ACC112 (cell line): ENCODE results near the gene PCGF5.

Source experiments
- H2AFZ ChIP-seq: fragments of 200-600 bp; sonication (generic); one replicate; pipeline ENCODE4 v1.6.0; 2017; ENCODE audit warnings: antibody characterized with exemption, low read length; ENCODE audit not compliant: unreplicated experiment
- H3K27ac ChIP-seq: fragments of 200-600 bp; sonication (generic); 2 replicates; pipeline ENCODE4 v1.5.1; 2014; ENCODE audit warnings: low read depth, mild to moderate bottlenecking, antibody characterized with exemption, low read length, moderate library complexity
- H3K27me3 ChIP-seq: fragments of 200-600 bp; sonication (generic); 2 replicates; pipeline ENCODE4 v1.6.1; 2014; ENCODE audit warnings: mild to moderate bottlenecking, antibody characterized with exemption, low read length, moderate library complexity, mixed read lengths; ENCODE audit not compliant: insufficient read depth
- H3K36me3 ChIP-seq: fragments of 200-600 bp; sonication (generic); 2 replicates; pipeline ENCODE4 v1.6.1; 2016; ENCODE audit warnings: mild to moderate bottlenecking, antibody characterized with exemption, low read length, moderate library complexity, mixed read lengths; ENCODE audit not compliant: insufficient read depth
- H3K4me1 ChIP-seq: fragments of 200-600 bp; sonication (generic); one replicate; pipeline ENCODE4 v1.6.1; 2016; ENCODE audit warnings: low read length, mixed read lengths; ENCODE audit not compliant: insufficient read depth, unreplicated experiment, control insufficient read depth
- H3K4me3 ChIP-seq: fragments of 200-600 bp; sonication (generic); 2 replicates; pipeline ENCODE4 v1.5.1; 2014; ENCODE audit warnings: mild to moderate bottlenecking, low read depth, low read length
- H3K79me2 ChIP-seq: fragments of 200-600 bp; sonication (generic); one replicate; pipeline ENCODE4 v1.6.0; 2016; ENCODE audit warnings: low read length; ENCODE audit not compliant: control insufficient read depth, unreplicated experiment, insufficient read depth

The PCGF5 gene

DNA sequence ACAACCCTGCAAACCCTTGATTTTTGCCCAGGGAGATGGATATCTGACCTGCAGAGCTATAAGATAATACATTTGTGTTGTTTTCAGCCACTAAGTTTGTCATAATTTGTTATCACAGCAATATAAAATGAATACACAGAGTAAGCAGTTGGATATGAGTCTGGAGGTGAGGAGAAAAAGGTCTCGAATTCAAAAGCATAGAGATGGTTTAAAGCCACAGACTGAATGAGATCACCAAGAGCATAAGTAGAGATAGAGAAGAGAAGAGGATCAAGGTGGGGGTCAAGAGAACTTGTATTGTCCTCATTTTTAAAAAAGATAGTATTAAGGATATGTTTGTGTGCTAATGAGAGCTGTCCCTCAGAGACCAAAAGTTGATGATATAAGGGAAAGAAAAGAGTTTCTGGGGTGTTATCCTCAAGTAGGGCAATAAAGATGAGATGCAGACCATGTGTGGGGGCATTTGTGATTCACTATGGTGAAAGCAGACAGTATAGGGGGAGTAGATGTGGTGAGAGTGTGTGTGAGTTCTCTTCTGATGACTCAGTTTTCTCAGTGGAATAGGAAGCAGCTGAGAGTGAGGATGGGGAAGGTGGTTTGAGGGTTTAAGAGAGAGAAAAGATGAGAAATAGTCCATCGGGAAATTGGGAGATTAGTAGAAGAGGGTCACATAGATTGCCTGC is 25.8 kb upstream of the PCGF5 start:
- Histone ChIP-seq H3K36me3 (no peaks in the 10 kb centered on the region; the same call in 1 of the 2 replicates), H3K4me1 (peaks cover 45% of the 10 kb centered on the region), H3K27ac (peak overlapping the region; percentile 22; the same call in 1 of the 2 replicates), H2AFZ (no peak overlapping the region), H3K27me3 (no peaks in the 10 kb centered on the region), H3K4me3 (no peak overlapping the region), H3K79me2 (peaks cover 41% of the 10 kb centered on the region)

DNA sequence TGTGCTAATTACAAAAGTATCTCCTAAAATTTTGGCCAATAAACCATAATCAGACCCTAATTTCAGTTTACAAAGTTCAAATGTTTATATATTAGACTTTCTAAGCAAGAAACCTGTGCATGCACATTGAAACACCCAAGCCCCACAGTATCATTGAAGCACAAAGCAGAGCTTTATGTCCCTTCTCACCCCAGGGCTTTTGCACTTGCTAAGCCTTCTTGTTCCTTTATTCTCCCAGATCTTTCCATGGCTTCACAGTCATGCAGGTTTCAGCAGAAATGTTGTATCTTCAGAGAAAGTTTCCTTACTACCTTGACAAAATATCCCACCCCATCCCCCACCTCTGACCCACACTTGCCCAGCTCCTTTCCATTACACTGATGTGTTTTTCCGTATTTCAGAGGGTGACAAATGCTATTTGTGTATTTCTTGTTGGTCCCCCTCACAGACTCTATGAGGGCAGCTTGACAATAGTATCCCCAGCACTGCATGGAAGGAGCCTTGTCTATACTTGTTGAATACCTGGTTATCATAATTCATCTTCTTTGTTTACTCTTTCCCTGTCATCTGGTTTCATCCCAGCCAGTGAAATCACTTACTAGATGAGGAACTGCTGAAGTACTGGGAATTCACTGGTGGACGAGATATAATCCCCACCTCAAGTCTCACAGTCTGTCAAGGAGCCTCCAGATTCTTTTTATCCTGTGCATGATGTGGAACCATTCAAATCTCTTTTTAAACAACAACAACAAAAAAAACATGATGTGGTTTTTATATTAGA is 24.0 kb upstream of the PCGF5 start:
- Histone ChIP-seq H2AFZ (no peak overlapping the region), H3K4me3 (no peak overlapping the region), H3K79me2 (peaks cover 49% of the 10 kb centered on the region), H3K36me3 (no peaks in the 10 kb centered on the region; the same call in 1 of the 2 replicates), H3K27ac (no peak overlapping the region), H3K4me1 (peaks cover 33% of the 10 kb centered on the region), H3K27me3 (no peaks in the 10 kb centered on the region)

DNA sequence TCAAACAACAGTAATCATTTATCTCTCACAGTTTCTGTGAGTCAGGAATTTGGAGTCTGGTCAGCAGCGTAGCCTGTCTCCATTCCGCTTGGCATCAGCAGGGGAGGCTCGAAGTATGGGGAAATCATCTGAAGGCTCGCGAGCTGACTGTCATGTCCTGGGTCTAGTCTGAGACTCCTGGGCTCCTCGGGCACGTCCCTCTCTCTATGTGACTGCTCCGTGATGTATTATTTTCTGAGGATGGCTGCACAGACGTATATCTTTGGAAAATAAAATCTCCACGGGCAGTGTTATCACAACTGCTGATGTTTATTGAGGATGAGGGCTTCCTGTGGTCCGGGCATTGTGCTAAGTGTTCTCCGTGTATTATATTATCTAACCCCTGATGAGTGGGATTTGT is 23.3 kb upstream of the PCGF5 start:
- Histone ChIP-seq H3K4me3 (no peak overlapping the region), H3K4me1 (peaks cover 37% of the 10 kb centered on the region), H2AFZ (no peak overlapping the region), H3K36me3 (no peaks in the 10 kb centered on the region; the same call in 1 of the 2 replicates), H3K79me2 (peaks cover 50% of the 10 kb centered on the region), H3K27ac (no peak overlapping the region), H3K27me3 (no peaks in the 10 kb centered on the region)

DNA sequence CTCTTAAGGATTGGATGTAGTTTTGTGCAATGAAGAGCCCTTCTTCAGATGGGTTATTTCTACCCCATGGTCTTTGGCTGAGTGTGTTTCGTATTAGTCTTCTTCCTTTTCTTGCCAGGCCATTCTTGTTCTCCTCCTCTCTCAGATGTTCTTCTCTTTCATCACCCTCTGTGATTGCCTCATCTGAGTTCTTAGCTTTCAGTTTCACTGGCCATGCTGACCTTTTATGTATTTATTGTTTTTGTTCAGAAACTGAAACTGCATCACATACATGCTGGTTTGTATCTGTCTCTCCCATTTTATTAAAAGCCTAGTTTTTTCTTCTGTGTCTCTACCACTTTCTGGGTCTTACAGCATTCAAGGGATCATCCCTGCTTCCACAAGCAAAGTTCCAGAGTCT is 21.7 kb upstream of the PCGF5 start:
- H3K27ac ChIP-seq = peak overlapping the region; percentile 65
- peaks cover 42% of the 10 kb centered on the region for H3K4me1 ChIP-seq
- H3K27me3 ChIP-seq = no peaks in the 10 kb centered on the region
- peaks cover 56% of the 10 kb centered on the region for H3K79me2 ChIP-seq
- H2AFZ ChIP-seq = no peak overlapping the region
- no peaks in the 10 kb centered on the region; the same call in 1 of the 2 replicates for H3K36me3 ChIP-seq
- peak overlapping the region; percentile 65 for H3K4me3 ChIP-seq

DNA sequence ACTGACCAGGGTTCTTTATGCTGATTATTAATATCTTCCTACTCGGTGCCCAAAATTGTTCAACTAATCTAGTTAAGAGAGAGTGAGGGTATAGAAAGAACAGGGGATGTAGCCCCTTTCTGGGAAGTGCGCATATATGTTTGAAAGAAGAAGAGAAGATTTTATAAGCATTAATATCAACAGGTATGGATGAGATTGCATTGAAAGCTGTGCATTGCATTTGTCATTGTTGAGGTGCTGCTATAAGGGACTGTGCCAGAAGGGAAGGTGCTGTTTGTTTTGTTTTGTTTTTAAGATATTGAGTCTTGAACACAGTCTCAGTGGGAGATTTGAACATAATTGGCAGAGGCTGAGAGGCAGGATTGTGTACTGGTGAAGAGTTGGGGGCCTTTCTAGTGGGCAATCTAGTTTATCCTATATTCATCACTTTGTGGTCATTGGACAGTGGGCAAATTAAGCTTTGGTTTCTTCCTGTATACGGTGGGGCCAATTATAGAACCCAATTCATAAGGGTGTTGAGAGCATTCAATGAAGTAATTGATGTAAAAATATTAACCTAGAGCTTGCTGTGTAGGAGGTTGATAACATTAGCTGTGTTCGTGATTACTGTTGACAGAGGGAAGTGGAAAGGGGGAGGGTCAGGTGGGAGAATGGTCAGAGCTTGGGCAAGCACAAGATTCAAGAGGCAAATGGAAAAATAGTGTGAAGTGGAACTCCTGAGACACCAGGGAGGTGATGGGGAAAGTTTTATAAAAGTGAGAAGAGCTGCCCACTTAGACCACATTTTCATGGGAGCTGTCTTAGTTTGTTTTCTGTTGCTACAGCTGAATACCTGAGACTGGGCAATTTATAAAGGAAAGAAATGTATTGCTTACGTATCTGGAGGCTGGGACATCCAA is 19.9 kb upstream of the PCGF5 start:
- Histone ChIP-seq H3K4me1 (peaks cover 30% of the 10 kb centered on the region), H2AFZ (no peak overlapping the region), H3K79me2 (peaks cover 66% of the 10 kb centered on the region), H3K27me3 (no peaks in the 10 kb centered on the region), H3K36me3 (no peaks in the 10 kb centered on the region; the same call in 1 of the 2 replicates), H3K4me3 (no peak overlapping the region), H3K27ac (no peak overlapping the region)

DNA sequence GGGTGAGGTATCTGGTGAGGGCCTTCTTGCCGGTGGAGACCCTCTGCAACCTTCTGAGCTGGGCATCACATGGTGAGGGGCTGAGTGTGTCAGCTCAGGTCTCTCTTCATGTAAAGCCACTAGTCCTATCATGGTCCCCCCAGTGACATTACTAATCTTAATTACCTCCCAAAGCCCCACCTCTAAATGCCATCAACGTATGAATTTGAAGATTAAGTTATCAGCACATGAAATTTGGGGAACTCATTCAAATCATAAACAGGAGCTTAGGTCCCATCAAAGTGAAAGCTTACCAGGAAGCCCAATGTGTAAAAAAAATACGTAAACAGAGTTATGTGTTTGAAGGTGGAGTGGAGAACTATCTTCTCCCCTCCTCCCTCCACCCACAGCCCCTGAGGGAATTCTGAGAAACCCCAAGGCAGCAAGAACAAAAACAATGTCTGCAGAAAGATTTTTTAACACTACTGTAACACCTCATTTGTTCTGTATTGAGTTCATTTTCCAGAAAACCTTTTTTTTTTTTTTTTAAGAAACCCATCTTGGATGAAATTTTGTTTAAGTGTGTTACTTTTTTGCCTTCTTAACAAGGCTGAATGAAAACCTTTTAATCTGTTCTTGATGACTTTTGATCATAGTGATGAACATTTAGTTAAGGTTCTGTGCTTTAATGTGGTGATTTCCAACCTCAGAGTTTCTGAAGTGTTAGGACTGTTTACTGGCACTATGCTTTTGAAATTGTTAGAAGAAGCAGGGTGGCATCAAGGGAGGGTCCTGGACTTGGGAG is 19.1 kb upstream of the PCGF5 start:
- H3K27me3 ChIP-seq = no peaks in the 10 kb centered on the region
- H3K4me3 ChIP-seq = no peak overlapping the region
- H3K79me2 ChIP-seq = peaks cover 63% of the 10 kb centered on the region
- H3K4me1 ChIP-seq = peaks cover 30% of the 10 kb centered on the region
- H2AFZ ChIP-seq = no peak overlapping the region
- H3K36me3 ChIP-seq = no peaks in the 10 kb centered on the region; the same call in 1 of the 2 replicates
- no peak overlapping the region for H3K27ac ChIP-seq

DNA sequence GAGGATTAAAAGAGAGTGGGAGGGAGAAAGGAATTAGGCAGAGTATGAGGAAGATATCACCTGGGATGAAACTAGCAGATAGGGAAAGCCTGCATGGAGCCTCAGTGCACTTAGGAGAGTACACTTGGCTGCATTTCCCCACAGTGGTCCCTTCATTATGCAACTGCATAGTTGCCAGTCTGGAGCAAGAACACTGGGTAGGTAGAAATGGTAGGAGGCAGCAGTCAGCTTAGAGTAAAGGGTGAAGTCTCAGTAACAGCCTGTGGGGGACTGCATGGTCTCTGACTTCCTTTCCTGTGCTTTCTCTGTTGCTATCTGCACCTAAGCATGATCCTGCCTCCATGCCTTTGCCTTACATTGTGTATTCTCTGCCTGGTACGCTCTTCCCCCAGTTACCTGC is 14.0 kb upstream of the PCGF5 start:
- Histone ChIP-seq H3K79me2 (peaks cover 42% of the 10 kb centered on the region), H2AFZ (no peak overlapping the region), H3K36me3 (no peaks in the 10 kb centered on the region), H3K4me1 (peaks cover 12% of the 10 kb centered on the region), H3K27ac (no peak overlapping the region), H3K27me3 (no peaks in the 10 kb centered on the region), H3K4me3 (no peak overlapping the region)

DNA sequence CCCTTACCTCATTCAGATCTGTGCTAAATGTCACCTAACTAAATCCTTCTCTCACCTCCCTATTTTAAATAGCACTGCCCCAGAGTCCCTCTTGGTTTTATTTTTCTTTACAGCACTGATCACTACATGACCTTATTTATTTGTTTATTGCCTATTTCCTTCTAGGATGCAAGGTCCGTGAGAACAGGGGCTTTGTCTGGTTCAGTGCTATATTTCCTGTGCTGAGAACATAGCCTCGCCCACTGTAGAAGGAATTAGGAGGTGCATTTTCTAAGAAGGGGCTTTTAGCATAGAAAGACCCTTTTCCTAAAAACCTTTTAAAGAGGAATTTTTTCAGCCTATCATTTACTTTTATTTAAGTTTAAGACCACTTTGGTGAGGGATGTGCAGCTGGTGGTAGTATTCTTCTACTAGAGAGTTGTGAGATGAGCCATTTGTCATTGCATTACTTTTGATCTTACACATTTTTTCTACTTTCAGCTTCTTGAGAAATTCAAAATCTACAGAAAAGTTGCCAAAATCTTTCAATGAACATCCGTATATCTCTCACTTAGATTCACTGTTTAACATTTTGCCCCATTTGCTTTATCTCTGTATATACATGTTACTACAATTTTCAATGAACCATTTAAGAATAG is 13.5 kb upstream of the PCGF5 start:
- no peaks in the 10 kb centered on the region for H3K36me3 ChIP-seq
- no peaks in the 10 kb centered on the region for H3K27me3 ChIP-seq
- H2AFZ ChIP-seq = no peak overlapping the region
- H3K79me2 ChIP-seq = peaks cover 37% of the 10 kb centered on the region
- H3K4me1 ChIP-seq = peaks cover 7% of the 10 kb centered on the region
- H3K4me3 ChIP-seq = no peak overlapping the region
- H3K27ac ChIP-seq = no peak overlapping the region

DNA sequence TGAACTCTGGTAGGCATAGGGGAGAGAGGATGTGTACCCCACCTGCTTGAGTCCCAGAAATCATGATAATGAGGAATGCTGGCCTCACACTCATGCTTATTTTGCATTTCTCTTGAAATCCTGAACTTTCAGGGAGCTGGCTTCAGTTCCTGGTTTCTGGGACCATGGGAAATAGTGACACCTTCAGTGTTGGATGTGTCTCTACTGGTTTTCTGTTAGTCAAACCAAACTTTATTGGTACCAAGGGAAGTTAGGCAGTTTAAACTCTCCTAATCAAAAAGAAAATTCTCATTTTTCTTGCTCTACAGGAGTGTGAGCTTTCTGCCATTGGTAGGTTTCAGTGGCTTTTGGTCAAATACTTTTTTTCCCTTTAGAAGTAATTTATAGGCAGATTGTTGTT is 11.8 kb upstream of the PCGF5 start:
- no peak overlapping the region for H3K4me3 ChIP-seq
- no peaks in the 10 kb centered on the region for H3K4me1 ChIP-seq
- H3K27ac ChIP-seq = no peak overlapping the region
- no peak overlapping the region for H2AFZ ChIP-seq
- no peaks in the 10 kb centered on the region for H3K36me3 ChIP-seq
- peaks cover 25% of the 10 kb centered on the region for H3K79me2 ChIP-seq
- no peaks in the 10 kb centered on the region for H3K27me3 ChIP-seq
